Trophoblast cell (in vitro differentiated cells and primary cell): Measurements from ENCODE around the gene CARTPT.

Experiments
- DNase-seq, 2 donors: peaks; one replicate each; pipeline ENCODE4 v3.0.0-alpha.2; 2016
- H2AFZ ChIP-seq: 2 replicates; pipeline ENCODE4 v1.6.1; 2013; ENCODE audit warnings: low read length, moderate library complexity, mild to moderate bottlenecking; ENCODE audit not compliant: insufficient read depth, poor library complexity
- H2AK5ac ChIP-seq: 2 replicates; pipeline ENCODE4 v1.6.1; 2013; ENCODE audit warnings: mild to moderate bottlenecking, low read length
- H2BK120ac ChIP-seq: 2 replicates; pipeline ENCODE4 v1.6.1; 2013; ENCODE audit warnings: low read length, mild to moderate bottlenecking, moderate library complexity; ENCODE audit not compliant: insufficient read depth, poor library complexity
- H2BK12ac ChIP-seq: 2 replicates; pipeline ENCODE4 v1.6.1; 2013; ENCODE audit warnings: mild to moderate bottlenecking, low read length, moderate library complexity
- H2BK5ac ChIP-seq: 2 replicates; pipeline ENCODE4 v1.6.1; 2013; ENCODE audit warnings: low read length, low read depth, moderate library complexity, mild to moderate bottlenecking; ENCODE audit not compliant: poor library complexity
- H3K14ac ChIP-seq: 2 replicates; pipeline ENCODE4 v1.6.1; 2013; ENCODE audit warnings: mild to moderate bottlenecking, low read length
- H3K18ac ChIP-seq: 2 replicates; pipeline ENCODE4 v1.6.1; 2013; ENCODE audit warnings: mild to moderate bottlenecking, low read length
- H3K23ac ChIP-seq: 2 replicates; pipeline ENCODE4 v1.6.1; 2013; ENCODE audit warnings: low read length
- H3K27ac ChIP-seq: 2 replicates; pipeline ENCODE4 v1.5.1; 2013; ENCODE audit warnings: low read depth, mild to moderate bottlenecking, inconsistent platforms, low read length, moderate library complexity
- H3K27me3 ChIP-seq: 2 replicates; pipeline ENCODE4 v1.6.1; 2013; ENCODE audit warnings: inconsistent platforms, mild to moderate bottlenecking, low read length, moderate library complexity; ENCODE audit not compliant: insufficient read depth
- H3K36me3 ChIP-seq, 2 experiments: 1 replicate in 1 of 2; 2 replicates in 1 of 2; pipeline ENCODE4 v1.6.1; 2013; ENCODE audit warnings: low read length in 2 of 2, mild to moderate bottlenecking in 2 of 2, moderate library complexity in 1 of 2; ENCODE audit not compliant: insufficient read depth in 2 of 2, control insufficient read depth in 1 of 2
- H3K4ac ChIP-seq: 2 replicates; pipeline ENCODE4 v1.6.1; 2013; ENCODE audit warnings: low read depth, mild to moderate bottlenecking, low read length, moderate library complexity
- H3K4me1 ChIP-seq, 2 experiments: 1 replicate in 1 of 2; 2 replicates in 1 of 2; pipeline ENCODE4 v1.6.1; 2013; ENCODE audit warnings: low read length in 2 of 2, mild to moderate bottlenecking in 2 of 2, moderate library complexity in 1 of 2; ENCODE audit not compliant: insufficient read depth in 2 of 2, control insufficient read depth in 1 of 2
- H3K4me2 ChIP-seq: 2 replicates; pipeline ENCODE4 v1.6.1; 2013; ENCODE audit warnings: inconsistent platforms, mild to moderate bottlenecking, low read length, moderate library complexity
- H3K4me3 ChIP-seq: 2 replicates; pipeline ENCODE4 v1.5.1; 2013; ENCODE audit warnings: mild to moderate bottlenecking, low read depth, low read length, inconsistent platforms
- H3K79me1 ChIP-seq: one replicate; pipeline ENCODE4 v1.6.1; 2013; ENCODE audit warnings: low read length
- H3K79me2 ChIP-seq: 2 replicates; pipeline ENCODE4 v1.6.1; 2013; ENCODE audit warnings: low read length, mild to moderate bottlenecking; ENCODE audit not compliant: control insufficient read depth, insufficient read depth, poor library complexity
- H3K9ac ChIP-seq: 2 replicates; pipeline ENCODE4 v1.6.1; 2013; ENCODE audit warnings: mild to moderate bottlenecking, low read length
- H3K9me3 ChIP-seq: 2 replicates; pipeline ENCODE4 v1.6.1; 2013; ENCODE audit warnings: low read depth, mild to moderate bottlenecking, control low read depth, inconsistent platforms, low read length; ENCODE audit not compliant: insufficient read depth
- H4K12ac ChIP-seq: 2 replicates; pipeline ENCODE4 v1.6.1; 2013; ENCODE audit warnings: low read depth, mild to moderate bottlenecking, low read length, moderate library complexity
- H4K8ac ChIP-seq: 2 replicates; pipeline ENCODE4 v1.6.1; 2013; ENCODE audit warnings: low read depth, mild to moderate bottlenecking, low read length, moderate library complexity
- H4K91ac ChIP-seq: one replicate; pipeline ENCODE4 v1.6.1; 2013; ENCODE audit warnings: low read depth, mild to moderate bottlenecking, low read length, moderate library complexity
- WGBS: extraction: QIAGEN DNeasy Blood & Tissue Kit; methylation state at CpG from one replicate; pipeline ENCODE4 v1.1.7; 2013; ENCODE audit warnings: missing lambda C conversion rate; ENCODE audit not compliant: insufficient read length, insufficient coverage; ENCODE audit errors: extremely low coverage; 5-methylcytosine and 5-hydroxymethylcytosine counted together

CARTPT gene

GRCh38 chr5:71701407-71701806 lies 17.7 kb upstream of the CARTPT start:
- H3K27me3 ChIP-seq, result no peaks in the 10 kb centered on the region
- no peak overlapping the region for H2BK120ac ChIP-seq
- DNase-seq, result no peak

GRCh38 chr5:71703941-71704340 lies 15.1 kb upstream of the CARTPT start:
- Histone ChIP-seq H2BK12ac (no peak overlapping the region), H3K4me2 (no peak overlapping the region), H3K4me1 (no peaks in the 10 kb centered on the region), H3K27ac (no peak overlapping the region), H3K4ac (no peak overlapping the region), H3K27me3 (no peaks in the 10 kb centered on the region), H4K91ac (no peak overlapping the region), H3K79me2 (no peaks in the 10 kb centered on the region), H3K9me3 (no peaks in the 10 kb centered on the region), H2AFZ (no peak overlapping the region), H2BK5ac (no peak overlapping the region), H3K23ac (no peak overlapping the region), H3K18ac (no peak overlapping the region), H3K4me3 (no peak overlapping the region), H2BK120ac (no peak overlapping the region), H2AK5ac (no peak overlapping the region), H3K9ac (no peak overlapping the region), H3K36me3 (no peaks in the 10 kb centered on the region), H4K12ac (no peak overlapping the region), H4K8ac (no peak overlapping the region), H3K14ac (no peak overlapping the region), H3K79me1 (no peaks in the 10 kb centered on the region)
- WGBS, result no CpG with 5 or more reads among the region's 4 CpGs
- no peak for DNase-seq

More at GRCh38 chr5:71701407-71701806, 17.7 kb upstream of the CARTPT start:
- Histone ChIP-seq H4K91ac (no peak overlapping the region), H3K4ac (no peak overlapping the region), H3K23ac (no peak overlapping the region), H2AFZ (no peak overlapping the region), H4K12ac (no peak overlapping the region), H3K4me2 (no peak overlapping the region), H4K8ac (no peak overlapping the region), H3K79me2 (no peaks in the 10 kb centered on the region), H2BK5ac (no peak overlapping the region), H3K9me3 (no peaks in the 10 kb centered on the region), H3K36me3 (no peaks in the 10 kb centered on the region), H3K4me3 (no peak overlapping the region), H3K18ac (no peak overlapping the region), H2BK12ac (no peak overlapping the region), H3K14ac (no peak overlapping the region), H3K79me1 (no peaks in the 10 kb centered on the region), H3K4me1 (no peaks in the 10 kb centered on the region), H2AK5ac (no peak overlapping the region), H3K27ac (no peak overlapping the region), H3K9ac (no peak overlapping the region)
- WGBS, result no CpG with 5 or more reads among the region's 3 CpGs

- Histone ChIP-seq H3K14ac (no peak overlapping the region), H3K4me1 (no peaks in the 10 kb centered on the region), H4K91ac (no peak overlapping the region), H3K18ac (no peak overlapping the region), H3K4me2 (no peak overlapping the region), H3K27ac (no peak overlapping the region), H3K79me1 (no peaks in the 10 kb centered on the region), H2AFZ (no peak overlapping the region), H3K23ac (no peak overlapping the region), H4K12ac (no peak overlapping the region), H2BK120ac (no peak overlapping the region), H3K4ac (no peak overlapping the region), H3K4me3 (no peak overlapping the region), H2AK5ac (no peak overlapping the region), H3K36me3 (no peaks in the 10 kb centered on the region), H3K9me3 (no peaks in the 10 kb centered on the region), H2BK5ac (no peak overlapping the region), H2BK12ac (no peak overlapping the region), H3K27me3 (no peaks in the 10 kb centered on the region), H3K79me2 (no peaks in the 10 kb centered on the region), H3K9ac (no peak overlapping the region), H4K8ac (no peak overlapping the region)
- no peak for DNase-seq
- no CpG with 5 or more reads among the region's 5 CpGs for WGBS
Measured at GRCh38 chr5:71705421-71705820, 13.7 kb upstream of the CARTPT start.

- H3K9me3 ChIP-seq, result no peaks in the 10 kb centered on the region
- H3K4me1 ChIP-seq, result no peaks in the 10 kb centered on the region
- H2BK12ac ChIP-seq, result no peak overlapping the region
- H4K91ac ChIP-seq, result no peak overlapping the region
- H3K36me3 ChIP-seq, result no peaks in the 10 kb centered on the region
- H2AK5ac ChIP-seq, result no peak overlapping the region
- H3K14ac ChIP-seq, result no peak overlapping the region
- H3K4me3 ChIP-seq, result no peak overlapping the region
- no peak overlapping the region for H3K18ac ChIP-seq
- H3K9ac ChIP-seq, result no peak overlapping the region
- H3K4me2 ChIP-seq, result no peak overlapping the region
- WGBS, result no CpG with 5 or more reads among the region's 3 CpGs
- no peaks in the 10 kb centered on the region for H3K79me1 ChIP-seq
- H2AFZ ChIP-seq, result no peak overlapping the region
- no peaks in the 10 kb centered on the region for H3K79me2 ChIP-seq
- H2BK5ac ChIP-seq, result no peak overlapping the region
- no peak overlapping the region for H2BK120ac ChIP-seq
- no peak overlapping the region for H4K8ac ChIP-seq
- no peak overlapping the region for H3K27ac ChIP-seq
- H3K23ac ChIP-seq, result no peak overlapping the region
- no peak overlapping the region for H4K12ac ChIP-seq
- no peak overlapping the region for H3K4ac ChIP-seq
- no peaks in the 10 kb centered on the region for H3K27me3 ChIP-seq
- no peak for DNase-seq
Measured at GRCh38 chr5:71706906-71707305, 12.2 kb upstream of the CARTPT start.
